AG04449 (cell line): ENCODE results near the gene FST.

ENCODE experiments used
- CTCF ChIA-PET: fragments of 350-600 bp; formaldehyde crosslinking; extraction: SDS; loops from one replicate; lab custom pipeline; 2021; ENCODE audit warnings: antibody characterized with exemption; lab: Yijun Ruan, JAX
- POLR2A ChIA-PET: fragments of 400-600, 350-600 bp; formaldehyde crosslinking; extraction: SDS; loops from one replicate; lab custom pipeline; 2020; ENCODE audit warnings: antibody characterized with exemption, inconsistent platforms; lab: Yijun Ruan, JAX
- DNase-seq: peaks from one replicate; pipeline ENCODE4 v3.0.0-alpha.2; 2010; ENCODE audit warnings: low read depth, low spot score
- H3K4me3 ChIP-seq: 2 replicates; pipeline ENCODE4 v1.5.1; 2011; ENCODE audit warnings: low read depth, mild to moderate bottlenecking, control low read depth, low read length
- CTCF ChIP-seq: IDR thresholded peaks from one replicate; pipeline ENCODE4 v1.5.1; 2011; ENCODE audit warnings: mild to moderate bottlenecking, moderate library complexity, low read length, control low read depth, inconsistent platforms; ENCODE audit not compliant: insufficient read depth; ENCODE audit errors: missing control alignments

FST gene

GRCh38 chr5:53520813-53521212, 40.4 kb downstream of the FST start:
- ChIA-PET CTCF (no interaction called here), POLR2A (no interaction called here)
- TF ChIP-seq CTCF, result no peak
- no peak for DNase-seq
- H3K4me3 ChIP-seq, result no peak overlapping the region
